ENCODE data around the gene HDLBP. TPM values are rescaled to one million over a fixed set of nuclear protein-coding genes. Genes with fewer than 3 reads are reported as not detected.

HDLBP gene
- total RNA-seq, 2 donors from 2014 or later, result 404 to 447 TPM

GRCh38 chr2:241188361-241189092 is 126.9 kb downstream of the HDLBP start, which contains the start of gene ANO7:
Gene ANO7 (plus strand): TSS chr2:241188677. CDS start chr2:241190064, 1,387 bp downstream.
- Histone ChIP-seq H3K36me3 (no peaks in the 10 kb centered on the region), H3K4me1 (ENCODE audit: control insufficient read depth in 1 of 2, low read depth in 2 of 2) (no peaks in the 10 kb centered on the region), H3K4me3 (no peak within 1 kb of the TSS), H3K27ac (no peak within 1 kb of the TSS), H3K9me3 (no peaks in the 10 kb centered on the region), H3K27me3 (replicated peaks; ENCODE audit: insufficient read depth) (no peaks in the 10 kb centered on the region)
- ATAC-seq (ENCODE audit: insufficient number of reproducible peaks, low FRiP score, low read depth) (no peak), DNase-seq (ENCODE audit: low spot score) (no peak)
- TF ChIP-seq CTCF (IDR thresholded peaks at IDR 0.05), result no peak

- Histone ChIP-seq H3K27me3 (replicated peaks; ENCODE audit: insufficient read depth) (no peaks in the 10 kb centered on the region), H3K4me3 (no peak overlapping the region), H3K4me1 (ENCODE audit: control insufficient read depth in 1 of 2, low read depth in 2 of 2) (no peaks in the 10 kb centered on the region), H3K27ac (no peak overlapping the region), H3K9me3 (no peaks in the 10 kb centered on the region), H3K36me3 (peaks cover 2% of the 10 kb centered on the region)
- DNase-seq (ENCODE audit: low spot score), result no peak
- no peak for TF ChIP-seq CTCF (IDR thresholded peaks at IDR 0.05)
- ATAC-seq (ENCODE audit: insufficient number of reproducible peaks, low FRiP score, low read depth), result no peak
Observed at GRCh38 chr2:241187918-241188234, 127.6 kb downstream of the HDLBP start.

GRCh38 chr2:241187101-241187917 is 128.2 kb downstream of the HDLBP start:
- ATAC-seq (ENCODE audit: insufficient number of reproducible peaks, low FRiP score, low read depth) (no peak), DNase-seq (ENCODE audit: low spot score) (no peak)
- TF ChIP-seq CTCF (IDR thresholded peaks at IDR 0.05), result no peak
- Histone ChIP-seq H3K9me3 (no peaks in the 10 kb centered on the region), H3K27ac (no peak overlapping the region), H3K4me1 (ENCODE audit: control insufficient read depth in 1 of 2, low read depth in 2 of 2) (no peaks in the 10 kb centered on the region), H3K27me3 (replicated peaks; ENCODE audit: insufficient read depth) (no peaks in the 10 kb centered on the region), H3K4me3 (no peak overlapping the region), H3K36me3 (peaks cover 5% of the 10 kb centered on the region)

- Histone ChIP-seq H3K27me3 (replicated peaks; ENCODE audit: insufficient read depth) (no peaks in the 10 kb centered on the region), H3K27ac (no peak overlapping the region), H3K4me1 (ENCODE audit: control insufficient read depth in 1 of 2, low read depth in 2 of 2) (no peaks in the 10 kb centered on the region), H3K36me3 (peaks cover 5% of the 10 kb centered on the region), H3K4me3 (no peak overlapping the region), H3K9me3 (no peaks in the 10 kb centered on the region)
- no peak for TF ChIP-seq CTCF (IDR thresholded peaks at IDR 0.05)
- ATAC-seq (ENCODE audit: insufficient number of reproducible peaks, low FRiP score, low read depth) (no peak), DNase-seq (ENCODE audit: low spot score) (no peak)
Observed at GRCh38 chr2:241185961-241186360, 129.5 kb downstream of the HDLBP start.

- DNase-seq (ENCODE audit: low spot score), result no peak
- TF ChIP-seq CTCF (IDR thresholded peaks at IDR 0.05), result no peak
- H3K27ac ChIP-seq, result no peak overlapping the region
Observed at GRCh38 chr2:241184901-241185300, 130.6 kb downstream of the HDLBP start.

More at GRCh38 chr2:241184901-241185300, 130.6 kb downstream of the HDLBP start:
- Histone ChIP-seq H3K36me3 (peaks cover 5% of the 10 kb centered on the region), H3K27me3 (replicated peaks; ENCODE audit: insufficient read depth) (no peaks in the 10 kb centered on the region), H3K4me3 (no peak overlapping the region), H3K4me1 (ENCODE audit: control insufficient read depth in 1 of 2, low read depth in 2 of 2) (no peaks in the 10 kb centered on the region), H3K9me3 (no peaks in the 10 kb centered on the region)
- ATAC-seq (ENCODE audit: insufficient number of reproducible peaks, low FRiP score, low read depth), result no peak
